ENCODE measurements around the gene SLC6A5. TPM values are rescaled to one million over a fixed set of nuclear protein-coding genes. Genes with fewer than 3 reads are reported as not detected.

The SLC6A5 gene
- total RNA-seq, 2 donors from 2014 or later = 0.16 TPM; not detected in 1

DNA sequence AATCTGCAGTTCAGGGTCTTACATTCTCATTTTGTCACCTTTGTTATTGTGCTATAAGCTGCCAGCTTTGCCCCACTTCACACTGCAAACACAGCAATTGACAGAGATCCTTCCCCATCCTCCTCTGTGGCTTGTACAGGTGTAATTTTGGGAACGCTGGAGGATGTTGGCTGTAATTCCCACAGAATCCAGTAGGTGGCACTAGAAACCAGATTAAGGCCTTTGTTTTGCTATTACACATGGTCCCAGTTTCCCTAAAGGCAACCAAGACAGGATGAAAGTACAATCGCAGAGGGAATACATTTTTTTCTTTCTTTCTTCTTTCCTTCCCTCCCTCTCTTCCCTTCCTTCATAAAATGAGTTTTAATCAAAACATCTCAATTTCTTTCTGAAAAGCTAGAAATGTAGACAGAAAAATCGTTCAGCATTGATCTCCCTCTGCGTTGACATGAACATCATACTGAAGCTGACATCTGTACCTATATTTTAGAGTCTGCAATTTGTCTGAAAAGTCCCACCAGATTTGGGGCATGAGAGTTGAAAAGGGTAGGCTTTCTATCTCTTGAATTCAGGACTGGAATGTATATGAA lies 48.7 kb downstream of the SLC6A5 start:
- intact Hi-C loops (cut with DNase I) = loop anchor here in 1 of 2 donors (5.0 to 10.0 kb wide), 2 partner anchors 864 to 1657 kb away; no protein-coding TSS in a partner anchor
- ATAC-seq (peak; percentile 30 to 53), DNase-seq (no peak)

DNA sequence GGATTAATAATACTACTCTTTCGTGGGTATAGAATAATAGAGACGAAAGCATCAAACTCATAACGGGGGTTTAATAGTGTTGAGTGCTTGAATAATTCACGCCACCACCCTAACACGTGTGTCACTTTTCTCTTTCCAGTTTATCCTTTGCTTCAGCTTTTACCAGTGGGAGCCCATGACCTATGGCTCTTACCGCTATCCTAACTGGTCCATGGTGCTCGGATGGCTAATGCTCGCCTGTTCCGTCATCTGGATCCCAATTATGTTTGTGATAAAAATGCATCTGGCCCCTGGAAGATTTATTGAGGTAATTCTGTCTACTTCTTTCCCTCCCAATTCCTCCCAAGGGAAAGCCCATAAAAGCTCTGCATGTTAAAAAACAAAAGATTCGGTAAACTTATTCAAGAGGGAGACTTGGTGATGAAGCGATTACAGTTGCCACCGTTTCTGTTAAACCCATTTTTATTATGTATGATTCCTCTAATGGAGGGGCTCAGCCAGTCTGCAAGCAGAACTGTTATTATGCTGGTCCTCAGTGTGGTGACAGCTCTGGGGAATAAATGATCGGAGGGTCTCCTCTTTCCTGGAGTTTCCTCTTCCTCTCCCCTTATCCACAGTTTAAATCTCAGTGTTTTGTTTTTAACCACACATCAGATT lies 52.9 kb downstream of the SLC6A5 start:
- no peak for ATAC-seq
- intact Hi-C loops (cut with DNase I) = no loop called here
- DNase-seq = no peak

DNA sequence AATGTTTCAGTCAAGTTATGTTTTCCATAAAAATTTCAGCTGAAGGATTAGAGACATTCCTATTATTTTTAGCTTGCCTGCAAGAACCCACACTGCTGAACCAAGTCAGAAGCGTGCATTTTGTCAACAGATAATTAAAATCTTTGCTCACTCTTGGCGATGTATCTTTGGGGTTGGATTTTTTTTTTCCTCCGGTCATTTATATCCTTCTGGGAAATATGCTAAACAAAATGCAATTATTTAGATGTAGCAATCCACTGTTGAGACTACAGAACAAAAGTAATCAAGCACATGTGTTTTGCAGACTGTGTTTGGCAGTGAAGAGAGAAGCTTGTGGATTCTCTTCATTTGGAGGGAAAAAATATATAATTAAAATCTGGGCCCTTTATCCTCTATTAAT lies 54.6 kb downstream of the SLC6A5 start:
- intact Hi-C loops (cut with DNase I) = no loop called here
- no peak for ATAC-seq
- no peak for DNase-seq

DNA sequence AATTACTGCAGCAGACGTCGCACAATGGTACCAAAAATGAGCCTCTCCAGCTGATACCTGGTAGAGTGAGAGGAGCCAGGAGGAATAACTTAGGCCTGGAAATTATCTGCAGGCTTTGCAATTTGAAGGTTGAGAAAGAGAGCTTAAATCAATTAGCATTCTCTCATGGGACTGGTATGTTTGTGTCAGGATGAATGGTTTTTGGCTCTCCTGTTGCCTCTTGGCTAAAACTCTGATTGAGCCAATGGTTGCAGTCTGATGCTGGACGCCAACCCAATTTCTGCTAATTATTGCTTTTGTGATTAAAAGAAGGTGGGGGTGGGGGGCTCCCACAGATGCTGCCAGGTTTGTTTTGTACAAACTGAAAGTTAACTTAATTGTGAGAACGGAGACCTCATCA lies 57.5 kb downstream of the SLC6A5 start:
- no peak for DNase-seq
- intact Hi-C loops (cut with DNase I) = no loop called here
- ATAC-seq = no peak

DNA sequence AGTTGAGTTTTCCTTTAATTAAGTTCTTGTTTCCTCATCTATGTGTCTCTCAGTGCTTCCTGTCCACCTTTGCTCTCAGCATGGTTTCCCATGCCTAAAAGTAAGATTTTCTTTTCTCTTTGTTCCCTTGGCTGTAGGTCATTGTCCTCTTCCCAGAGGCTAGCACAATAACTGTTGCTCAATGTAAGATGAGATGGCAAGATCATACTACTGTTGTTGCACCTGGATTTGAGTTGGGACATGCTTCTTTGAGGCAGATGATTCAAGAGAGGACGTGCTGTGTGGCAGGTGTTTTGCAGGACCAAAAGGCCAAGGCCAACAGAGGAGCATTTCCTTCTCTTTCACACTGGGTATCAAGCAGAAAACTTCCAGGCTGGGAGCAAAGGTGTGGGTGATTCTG lies 58.7 kb downstream of the SLC6A5 start:
- intact Hi-C loops (cut with DNase I) = no loop called here
- ATAC-seq (no peak), DNase-seq (no peak)

DNA sequence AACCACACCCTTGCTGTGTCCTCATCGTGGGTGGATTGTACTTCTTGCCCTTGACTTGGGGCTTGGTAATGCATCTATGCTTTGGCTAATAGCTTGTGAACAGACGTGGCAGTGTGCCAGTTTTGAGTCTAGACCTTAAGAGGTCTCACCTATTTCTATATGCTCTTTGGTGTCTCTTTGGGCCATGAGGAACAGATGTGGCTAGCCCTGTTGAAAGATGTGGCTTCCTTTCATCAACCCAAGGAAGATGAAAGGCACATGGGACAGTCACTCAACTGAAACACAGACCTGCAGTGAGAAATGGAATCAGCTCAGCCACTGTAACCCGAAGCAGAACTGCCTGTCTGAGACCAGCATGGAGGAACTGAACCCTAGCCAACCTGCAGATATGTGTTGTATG lies 62.0 kb downstream of the SLC6A5 start:
- no peak for ATAC-seq
- DNase-seq = no peak
- intact Hi-C loops (cut with DNase I) = no loop called here

DNA sequence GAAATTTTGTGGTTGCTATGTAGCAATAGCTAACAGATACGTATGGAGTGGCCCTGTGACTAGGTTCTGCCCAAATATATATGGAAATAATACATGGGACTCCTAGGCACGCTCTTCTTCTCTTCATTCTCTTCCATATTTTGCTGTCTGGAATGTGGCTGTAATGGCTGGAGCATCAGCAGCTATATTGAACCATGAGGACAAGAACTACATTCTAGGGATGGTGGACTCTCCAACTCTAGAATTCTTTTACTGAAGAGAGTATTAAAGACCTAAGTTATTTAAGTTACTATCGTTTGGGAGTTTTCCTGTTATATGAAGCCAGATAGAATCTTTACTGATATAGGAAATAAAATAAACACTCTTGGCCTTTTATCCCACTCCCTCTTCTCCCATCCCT lies 62.4 kb downstream of the SLC6A5 start:
- no peak for DNase-seq
- intact Hi-C loops (cut with DNase I) = no loop called here
- ATAC-seq = no peak

DNA sequence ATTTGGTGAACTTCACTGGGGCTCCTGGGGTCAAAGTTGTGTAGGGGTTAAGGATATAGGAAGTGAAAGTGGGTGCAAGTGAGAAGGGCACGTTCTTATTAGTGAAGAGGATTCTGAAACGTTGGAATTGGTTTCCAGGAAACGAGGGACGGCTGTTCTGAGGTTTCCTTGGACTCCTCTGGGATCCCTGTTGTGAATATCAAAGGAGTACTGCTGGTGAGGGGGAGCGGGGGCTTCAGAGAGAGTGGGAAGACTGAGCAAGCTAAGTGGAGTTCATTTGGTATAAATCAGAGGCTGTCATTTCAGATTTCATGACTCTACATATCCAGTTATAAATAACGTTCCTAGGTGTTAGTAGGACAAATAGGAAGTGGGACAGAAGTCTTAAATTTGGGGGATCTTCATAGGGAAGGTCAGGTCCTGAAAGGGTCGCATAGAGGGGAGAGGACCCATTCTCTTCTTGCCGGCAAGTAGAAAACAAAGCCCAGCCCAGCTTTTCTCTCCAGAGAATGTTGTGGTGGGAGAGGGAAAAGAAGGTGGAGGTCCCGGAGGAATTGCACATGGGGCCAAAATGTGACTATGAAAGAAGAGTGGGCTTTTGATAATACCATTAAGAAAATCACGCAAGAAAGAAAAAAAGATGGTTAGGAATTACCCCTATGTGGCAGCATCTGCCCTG lies 68.9 kb downstream of the SLC6A5 start:
- ATAC-seq = no peak
- intact Hi-C loops (cut with DNase I) = no loop called here
- no peak for DNase-seq

DNA sequence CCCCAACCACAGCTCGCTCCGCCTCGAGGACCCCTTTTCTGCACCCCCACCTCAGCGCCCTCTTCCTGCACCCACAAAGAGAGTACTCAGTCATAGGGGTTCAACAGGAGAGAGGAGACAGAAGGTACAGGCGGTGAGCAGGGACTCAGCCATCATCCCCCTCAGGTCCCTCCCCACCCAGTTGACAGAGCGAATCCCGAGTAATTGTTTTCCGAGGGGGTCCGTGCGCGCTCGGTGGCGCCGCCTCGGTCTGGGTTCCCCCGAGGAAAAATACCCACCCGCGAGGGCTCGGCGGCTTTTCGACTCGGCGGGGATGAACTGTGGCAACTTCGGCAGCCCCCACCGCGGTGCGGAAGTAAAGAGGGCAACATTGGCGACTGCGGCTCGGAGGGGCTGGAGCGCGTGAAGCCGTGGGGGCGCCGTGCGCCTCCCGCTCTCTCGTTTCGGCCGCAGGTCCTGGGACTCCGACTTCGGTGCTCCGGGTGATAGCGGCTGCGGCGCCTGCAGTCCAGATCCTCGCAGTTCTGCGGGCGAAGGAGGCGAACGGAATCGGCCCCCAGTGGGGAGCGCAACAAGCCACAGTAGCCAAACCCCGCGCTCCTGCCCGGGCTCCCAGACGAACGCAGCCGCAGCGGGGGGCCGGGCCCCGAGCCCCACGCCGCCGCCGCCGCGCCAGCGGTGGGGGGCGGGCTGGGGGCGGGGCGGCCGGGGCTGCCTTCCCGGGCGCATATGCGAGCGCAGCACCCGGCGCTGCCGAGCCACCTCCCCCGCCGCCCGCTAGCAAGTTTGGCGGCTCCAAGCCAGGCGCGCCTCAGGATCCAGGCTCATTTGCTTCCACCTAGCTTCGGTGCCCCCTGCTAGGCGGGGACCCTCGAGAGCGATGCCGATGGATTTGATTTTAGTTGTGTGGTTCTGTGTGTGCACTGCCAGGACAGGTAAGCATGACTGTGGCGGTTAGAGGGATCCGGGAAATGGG lies 69.7 kb downstream of the SLC6A5 start, which contains the start of gene NELL1:
TSS of gene NELL1 (plus strand) at position 743 of the 976 bp plus-strand sequence.
- DNase-seq (no peak), ATAC-seq (peak in 1 of 2 donors; percentile 49)
- intact Hi-C loops (cut with DNase I) = no loop called here

DNA sequence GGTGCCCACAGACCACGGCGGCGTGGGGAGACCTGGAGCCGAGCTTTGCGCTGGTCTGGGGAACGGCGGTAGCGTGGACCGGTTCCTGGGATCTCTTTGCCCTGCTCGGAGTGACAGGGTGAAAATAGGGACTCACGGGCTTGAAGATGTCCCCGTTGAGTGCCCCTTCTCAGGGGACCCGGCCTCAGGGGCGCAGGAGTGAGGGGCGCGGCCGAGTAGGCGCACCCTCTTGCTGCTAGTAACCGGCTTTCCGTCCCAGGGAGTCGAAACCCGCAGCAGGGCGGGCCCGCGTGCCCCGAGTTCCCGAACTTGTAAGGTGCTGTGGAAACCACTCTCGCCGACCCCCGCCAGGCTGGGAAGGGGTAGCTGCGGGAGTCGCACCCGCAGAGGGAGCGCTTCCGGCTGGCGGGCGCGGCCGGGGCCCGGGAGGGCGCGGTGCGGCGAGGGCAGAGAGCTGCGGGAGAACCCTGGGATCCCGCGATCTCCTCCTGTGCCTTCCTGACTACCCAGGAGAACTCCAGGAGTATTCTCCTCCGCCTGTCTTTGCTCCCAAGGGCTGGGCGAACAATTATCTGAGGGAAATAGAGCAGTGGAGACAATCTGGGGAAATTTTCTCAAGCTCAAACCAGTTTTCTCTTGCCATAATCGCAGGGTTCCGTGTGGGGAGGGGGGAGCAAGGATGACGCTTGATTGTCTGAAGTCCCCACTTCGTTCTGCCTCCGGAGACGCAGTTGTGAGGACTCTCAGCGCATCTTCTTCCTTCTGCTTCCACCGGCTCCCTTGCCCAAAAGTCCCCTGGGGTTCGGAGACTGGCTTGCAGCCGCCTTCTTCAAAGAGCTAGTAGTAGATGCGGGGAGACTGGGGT lies 70.6 kb downstream of the SLC6A5 start:
- intact Hi-C loops (cut with DNase I) = no loop called here
- DNase-seq = no peak
- peak in 1 of 2 donors; percentile 36 for ATAC-seq

DNA sequence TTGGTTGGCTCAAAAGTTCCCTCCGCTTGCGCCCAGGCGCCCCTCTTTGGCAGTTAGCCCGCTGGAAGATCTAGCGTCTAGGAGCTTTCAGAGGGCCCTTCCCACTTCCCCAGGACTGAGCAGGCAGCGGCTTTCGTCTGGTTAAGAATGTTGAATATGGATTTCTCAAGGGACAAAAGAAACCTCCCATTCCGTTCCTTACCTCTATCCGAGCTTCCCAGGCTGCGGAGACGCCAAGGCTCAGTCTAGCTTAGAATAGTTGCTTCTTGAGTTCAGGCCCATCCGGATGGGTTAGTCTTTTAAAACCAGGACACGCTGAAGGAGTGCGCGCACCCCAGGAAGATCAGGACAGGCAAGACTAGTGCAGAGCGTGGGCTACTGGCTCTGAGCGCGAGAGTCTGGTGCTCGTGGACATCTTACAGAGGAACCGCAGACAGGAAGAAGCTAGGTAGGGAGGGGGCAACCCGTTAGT lies 71.6 kb downstream of the SLC6A5 start:
- intact Hi-C loops (cut with DNase I) = no loop called here
- ATAC-seq (no peak), DNase-seq (no peak)

DNA sequence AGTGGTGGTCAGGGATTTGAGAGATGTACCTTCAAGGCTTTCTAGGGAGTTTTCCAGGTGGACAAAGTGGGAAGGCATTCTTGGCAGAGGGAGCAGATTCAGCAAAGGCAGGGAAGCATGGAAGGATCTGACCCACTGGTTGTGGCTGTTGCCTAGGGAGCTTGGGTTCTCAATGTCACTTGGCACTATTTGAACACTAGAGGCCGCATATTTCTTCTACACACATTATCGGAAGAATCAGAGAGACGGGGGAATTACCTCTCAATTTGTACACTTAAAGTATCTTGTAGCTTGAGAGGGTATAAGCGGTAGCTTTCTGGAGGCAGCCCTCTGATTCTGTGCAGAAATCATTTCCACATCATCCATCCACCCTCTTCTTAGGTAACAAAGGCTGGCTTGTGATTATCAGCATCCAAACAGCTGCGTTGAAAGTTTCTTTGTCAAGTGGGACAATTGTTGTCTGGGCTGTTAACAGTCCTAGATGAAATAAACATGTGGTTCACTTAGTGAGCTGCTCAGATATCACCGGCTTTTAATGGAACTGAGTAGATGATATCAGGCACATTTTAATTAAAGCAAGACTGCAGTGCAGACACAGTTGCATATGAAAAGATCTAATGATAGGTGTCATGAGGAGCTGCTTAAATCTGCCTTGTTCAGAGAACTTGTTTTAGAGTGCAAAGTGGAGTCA lies 72.6 kb downstream of the SLC6A5 start:
- DNase-seq (no peak), ATAC-seq (no peak)
- intact Hi-C loops (cut with DNase I) = no loop called here

DNA sequence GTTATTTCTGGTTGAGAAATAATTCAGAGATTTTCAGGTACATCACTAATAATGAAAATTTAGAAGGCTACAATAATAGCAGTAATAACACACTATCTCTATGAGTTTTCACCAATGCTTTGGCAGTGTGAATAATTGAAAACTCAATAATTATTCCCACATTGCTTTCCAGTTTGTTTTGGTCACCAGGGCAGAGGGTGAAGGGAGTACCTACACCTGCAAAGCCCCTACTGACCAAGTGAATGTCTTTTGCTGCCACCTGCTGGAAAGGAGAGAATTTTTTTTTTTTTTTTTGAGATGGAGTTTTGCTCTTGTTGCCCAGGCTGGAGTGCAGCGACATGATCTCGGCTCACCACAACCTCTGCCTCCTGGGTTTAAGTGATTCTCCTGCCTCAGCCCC lies 73.2 kb downstream of the SLC6A5 start:
- no peak for DNase-seq
- intact Hi-C loops (cut with DNase I) = no loop called here
- no peak for ATAC-seq

DNA sequence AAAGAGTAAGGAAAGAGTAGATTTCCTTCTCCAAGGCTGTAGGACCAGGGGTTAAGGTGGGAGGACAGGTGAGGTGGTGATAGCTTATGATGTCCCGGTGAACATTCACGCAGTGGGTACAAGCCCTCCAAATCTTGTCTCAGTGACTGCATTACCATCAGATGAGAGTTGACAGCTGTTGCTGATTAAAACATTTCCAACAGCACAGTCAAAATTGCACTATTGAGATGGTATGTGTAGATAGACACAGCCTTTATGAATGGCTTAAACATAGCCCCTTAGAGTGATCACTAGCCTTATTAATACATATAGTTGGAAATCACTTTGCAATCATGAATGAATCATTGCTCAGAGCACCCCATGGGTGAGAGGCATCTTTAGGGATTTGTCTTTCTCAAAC lies 77.2 kb downstream of the SLC6A5 start:
- no peak for DNase-seq
- no peak for ATAC-seq
- intact Hi-C loops (cut with DNase I) = no loop called here

DNA sequence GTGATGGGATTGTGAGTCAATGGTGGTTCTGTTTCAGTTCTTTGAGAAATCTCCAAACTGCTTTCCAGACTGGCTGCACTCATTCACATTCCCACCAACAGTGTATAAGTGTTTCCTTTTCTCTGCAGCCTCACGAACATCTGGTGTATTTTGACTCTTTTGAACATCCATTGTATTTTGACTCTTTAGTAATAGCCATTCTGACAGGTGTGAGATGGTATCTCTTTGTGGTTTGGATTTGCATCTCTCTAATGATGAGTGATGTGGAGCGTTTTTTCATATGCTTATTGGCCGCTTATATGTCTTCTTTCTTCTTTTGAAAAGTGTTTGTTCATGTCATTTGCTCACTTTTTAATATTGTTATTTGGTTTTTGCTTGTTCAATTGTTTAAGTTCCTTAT lies 89.4 kb downstream of the SLC6A5 start:
- intact Hi-C loops (cut with DNase I) = no loop called here
- DNase-seq (no peak), ATAC-seq (no peak)

DNA sequence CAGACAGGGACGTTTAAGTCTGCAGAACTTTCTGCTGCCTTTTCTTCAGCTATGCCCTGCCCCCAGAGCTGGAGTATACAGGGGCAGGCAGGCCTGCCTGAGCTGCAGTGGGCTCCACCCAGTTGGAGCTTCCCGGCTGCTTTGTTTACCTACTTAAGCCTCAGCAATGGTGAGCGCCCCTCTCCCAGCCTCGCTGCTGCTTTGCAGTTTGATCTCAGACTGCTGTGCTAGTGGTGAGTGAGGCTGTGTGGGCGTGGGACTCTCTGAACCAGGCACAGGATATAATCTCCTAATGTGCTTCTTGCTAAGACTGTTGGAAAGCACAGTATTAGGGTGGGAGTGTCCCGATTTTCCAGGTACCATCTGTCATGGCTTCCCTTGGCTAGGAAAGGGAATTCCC lies 108.5 kb downstream of the SLC6A5 start:
- no peak for DNase-seq
- intact Hi-C loops (cut with DNase I) = no loop called here
- no peak for ATAC-seq

Data from left cardiac atrium (tissue), 4 donors.